OCI-LY7 (cell line): ENCODE results near the gene HTATSF1.

ENCODE experiments used
- CTCF ChIP-seq: fragments of 200-600 bp; sonication (generic); conservative IDR thresholded peaks from 2 replicates; pipeline ENCODE4 v1.5.1; 2014; ENCODE audit warnings: mild to moderate bottlenecking, antibody characterized with exemption, low read length, moderate library complexity, mixed read lengths
- EZH2phosphoT487 ChIP-seq: fragments of 200-600 bp; sonication (generic); IDR thresholded peaks from 2 replicates; pipeline ENCODE4 v1.6.1; 2018; ENCODE audit warnings: low read depth, borderline replicate concordance, mild to moderate bottlenecking, mixed run types, antibody characterized with exemption, low read length, moderate library complexity, mixed read lengths

GRCh38 chrX:136546371-136546781 lies 49.0 kb downstream of the HTATSF1 start:
- no peak for TF ChIP-seq CTCF
- TF ChIP-seq EZH2phosphoT487, result no peak
